Upper lobe of right lung (tissue), 1 donor: Measurements from ENCODE around the gene KRTAP5-3. TPM values are rescaled to one million over a fixed set of nuclear protein-coding genes. Genes with fewer than 3 reads are reported as not detected.
"Not testable (repeated sequence)": the region's sequence is repeated elsewhere in the genome, so short reads cannot be mapped to it uniquely, and the experiment has no call there.

Experiments
- ATAC-seq: fragments of 200-7000 bp; cut with Tn5 transposase; one replicate; pipeline ENCODE4 v1.9.1; 2020; ENCODE audit warnings: mild to moderate bottlenecking, moderate library complexity
- DNase-seq: peaks from one replicate; pipeline ENCODE4 v3.0.0-alpha.2; 2020
- H3K27ac ChIP-seq: fragments of 200-600 bp; one replicate; pipeline ENCODE4 v1.8.0; 2022
- H3K27me3 ChIP-seq: fragments of 200-600 bp; one replicate; pipeline ENCODE4 v1.8.0; 2022; ENCODE audit warnings: mild to moderate bottlenecking
- H3K36me3 ChIP-seq: fragments of 200-600 bp; one replicate; pipeline ENCODE4 v1.8.0; 2022
- H3K4me1 ChIP-seq: fragments of 200-600 bp; one replicate; pipeline ENCODE4 v1.8.0; 2022
- H3K4me3 ChIP-seq: fragments of 200-600 bp; one replicate; pipeline ENCODE4 v1.8.0; 2022; ENCODE audit warnings: mild to moderate bottlenecking
- H3K9me3 ChIP-seq: fragments of 200-600 bp; one replicate; pipeline ENCODE4 v1.8.0; 2022
- CTCF ChIP-seq: fragments of 200-600 bp; IDR thresholded peaks from one replicate; pipeline ENCODE4 v1.8.0; 2022; ENCODE audit warnings: antibody characterized with exemption
- intact Hi-C: fragments of 100-400 bp; cut with DNase I; formaldehyde crosslinking; loops from one replicate; pipeline ENCODE4 v1.11.0; 2022
- total RNA-seq: library from RNA; stranded (reverse); fragmentation: NEBNext Ultra II Directional; extraction: Animal tissue kit (Norgen Biotek cat#: 25700); gene quantifications from one replicate; pipeline ENCODE4 v1.2.1, GENCODE V29; 2021
- donor health status: DM: no; HTN: yes; CAD: no; lungs with severe emphysema.

KRTAP5-3 gene
- total RNA-seq, 1 donor from 2014 or later, result not detected

GRCh38 chr11:1622086-1622485, 13.8 kb upstream of the KRTAP5-3 start, which contains the start of gene KRTAP5-4:
TSS of gene KRTAP5-4 (minus strand) at chr11:1622138. CDS start at chr11:1622093, 45 bp downstream.
- intact Hi-C loops, result no loop called here
- TF ChIP-seq CTCF, result no peak
- Histone ChIP-seq H3K27me3 (peaks cover 7% of the 10 kb centered on the region), H3K27ac (no peak within 1 kb of the TSS), H3K36me3 (no peaks in the 10 kb centered on the region), H3K4me1 (no peaks in the 10 kb centered on the region), H3K9me3 (no peaks in the 10 kb centered on the region), H3K4me3 (no peak within 1 kb of the TSS)
- ATAC-seq (no peak), DNase-seq (no peak)

- TF ChIP-seq CTCF, result no peak
- Histone ChIP-seq H3K27ac (no peak overlapping the region), H3K36me3 (no peaks in the 10 kb centered on the region), H3K9me3 (no peaks in the 10 kb centered on the region), H3K4me3 (no peak overlapping the region), H3K4me1 (no peaks in the 10 kb centered on the region), H3K27me3 (peaks cover 25% of the 10 kb centered on the region)
- peak; percentile 19 for ATAC-seq
- intact Hi-C loops, result no loop called here
- DNase-seq, result no peak
Measured at GRCh38 chr11:1619449-1619848, 11.2 kb upstream of the KRTAP5-3 start.

GRCh38 chr11:1618231-1618630, 10.0 kb upstream of the KRTAP5-3 start:
- DNase-seq (no peak), ATAC-seq (no peak)
- Histone ChIP-seq H3K27me3 (peaks cover 25% of the 10 kb centered on the region), H3K9me3 (no peaks in the 10 kb centered on the region), H3K4me1 (no peaks in the 10 kb centered on the region), H3K4me3 (no peak overlapping the region), H3K36me3 (no peaks in the 10 kb centered on the region), H3K27ac (no peak overlapping the region)
- no peak for TF ChIP-seq CTCF
- intact Hi-C loops, result no loop called here

- H3K9me3 ChIP-seq, H3K4me3 ChIP-seq, H3K27me3 ChIP-seq, H3K36me3 ChIP-seq, H3K4me1 ChIP-seq, ATAC-seq, intact Hi-C loops, H3K27ac ChIP-seq, DNase-seq: not testable (repeated sequence)
Measured at GRCh38 chr11:1607901-1608300, 362 bp downstream of the KRTAP5-3 start.

- H3K9me3 ChIP-seq, DNase-seq, H3K36me3 ChIP-seq, intact Hi-C loops, H3K4me3 ChIP-seq, H3K4me1 ChIP-seq, H3K27me3 ChIP-seq, H3K27ac ChIP-seq: not testable (repeated sequence)
- ATAC-seq, result peak; percentile 45
Measured at GRCh38 chr11:1607156-1607845, 962 bp downstream of the KRTAP5-3 start.

- H3K36me3 ChIP-seq, DNase-seq, intact Hi-C loops, H3K4me1 ChIP-seq, H3K27ac ChIP-seq, ATAC-seq, H3K27me3 ChIP-seq, H3K4me3 ChIP-seq, H3K9me3 ChIP-seq: not testable (repeated sequence)
Measured at GRCh38 chr11:1605923-1606322, 2.3 kb downstream of the KRTAP5-3 start.

GRCh38 chr11:1604711-1605110, 3.6 kb downstream of the KRTAP5-3 start:
- no peaks in the 10 kb centered on the region for H3K4me1 ChIP-seq
- H3K9me3 ChIP-seq, result no peaks in the 10 kb centered on the region
- ATAC-seq (peak; percentile 20), DNase-seq (no peak)
- TF ChIP-seq CTCF, result no peak
- intact Hi-C loops, result no loop called here
- no peak overlapping the region for H3K4me3 ChIP-seq
- no peak overlapping the region for H3K27ac ChIP-seq
- H3K36me3 ChIP-seq, result no peaks in the 10 kb centered on the region
- no peaks in the 10 kb centered on the region for H3K27me3 ChIP-seq
